Spleen (tissue), 11 donors: Measurements from ENCODE around the gene OR2T27. TPM values are rescaled to one million over a fixed set of nuclear protein-coding genes. Genes with fewer than 3 reads are reported as not detected.

Source experiments
- DNase-seq: peaks from one replicate; pipeline ENCODE4 v3.0.0-alpha.2; 2020
- H3K27ac ChIP-seq, 8 donors: fragments of 200-600 bp; sonication (generic) in 7 of 8; 1 replicate in 4 of 8; 2 replicates in 4 of 8; pipeline versions ENCODE4 v1.5.0 to v1.8.0; 2016 to 2021; ENCODE audit warnings: inconsistent platforms in 4 of 8, mild to moderate bottlenecking in 4 of 8, moderate library complexity in 1 of 8
- H3K27me3 ChIP-seq, 7 donors: fragments of 200-600 bp; sonication (generic) in 6 of 7; replicated peaks in 1 of 7; 1 replicate in 4 of 7; 2 replicates in 3 of 7; pipeline versions ENCODE4 v1.5.0 to v1.8.0; 2016 to 2021; ENCODE audit warnings: inconsistent platforms in 3 of 7, mild to moderate bottlenecking in 1 of 7
- H3K36me3 ChIP-seq, 6 donors: fragments of 200-600 bp; sonication (generic) in 5 of 6; 1 replicate in 4 of 6; 2 replicates in 2 of 6; pipeline versions ENCODE4 v1.5.0 to v1.8.0; 2016 to 2021; ENCODE audit warnings: inconsistent platforms in 2 of 6
- H3K4me1 ChIP-seq, 6 donors: fragments of 200-600 bp; sonication (generic) in 5 of 6; 1 replicate in 3 of 6; 2 replicates in 3 of 6; pipeline versions ENCODE4 v1.5.0 to v1.8.0; 2016 to 2021; ENCODE audit warnings: inconsistent platforms in 3 of 6
- H3K4me3 ChIP-seq, 8 donors: fragments of 200-600 bp; sonication (generic) in 7 of 8; 1 replicate in 4 of 8; 2 replicates in 4 of 8; pipeline versions ENCODE4 v1.5.0 to v1.8.0; 2016 to 2021; ENCODE audit warnings: inconsistent platforms in 4 of 8, mild to moderate bottlenecking in 4 of 8, moderate library complexity in 2 of 8
- H3K9me3 ChIP-seq, 8 donors: fragments of 200-600 bp; sonication (generic) in 7 of 8; 1 replicate in 4 of 8; 2 replicates in 4 of 8; pipeline versions ENCODE4 v1.5.0 to v1.8.0; 2016 to 2021; ENCODE audit warnings: inconsistent platforms in 4 of 8
- POLR2A ChIP-seq, 3 donors: fragments of 450-650 bp; IDR thresholded peaks; one replicate each; pipeline ENCODE4 v1.5.1; 2017; ENCODE audit warnings: antibody characterized with exemption in 3 of 3, mild to moderate bottlenecking in 1 of 3
- POLR2AphosphoS5 ChIP-seq, 3 donors: sonication (generic); formaldehyde crosslinking; IDR thresholded peaks; one replicate each; pipeline ENCODE4 v1.5.1; 2017; ENCODE audit warnings: antibody characterized with exemption in 3 of 3
- WGBS, 5 donors: extraction: QIAGEN DNeasy Blood & Tissue Kit in 3 of 5; methylation state at CpG; one replicate each; pipeline versions ENCODE4 v1.1.5 to v1.1.7; 2013 to 2018; 5-methylcytosine and 5-hydroxymethylcytosine counted together
- intact Hi-C: fragments of 100-400 bp; cut with DNase I; formaldehyde crosslinking; loops from one replicate; pipeline ENCODE4 v1.15.0; 2023; ENCODE audit warnings: low total_unique reads
- polyA plus RNA-seq, 3 donors: library from polyadenylated mRNA; stranded (reverse); fragments of 200-250 nt; gene quantifications; one replicate each; pipeline ENCODE4 v1.2.1, GENCODE V29; 2013
- total RNA-seq, 7 donors: library from RNA; depleted of rRNA in 3 of 7; stranded (reverse); fragments of >200 nt in 3 of 7; fragmentation: NEBNext Ultra II Directional in 4 of 7; extraction: Animal tissue kit (Norgen Biotek cat#: 25700) in 4 of 7; gene quantifications; one replicate each; pipeline versions ENCODE4 v1.1.0 to v1.2.1, GENCODE V29; 2016 to 2021
- TF ChIP-seq, protein P1 (sequence below), 11 experiments: fragments of 200-600 bp in 7 of 11; fragments of 450-650 bp in 4 of 11; sonication (generic) in 4 of 11; IDR thresholded peaks in 8 of 11; conservative IDR thresholded peaks in 3 of 11; 1 replicate in 7 of 11; 2 replicates in 4 of 11; pipeline versions ENCODE4 v1.4.0 to v1.8.0; 2016 to 2021; ENCODE audit warnings: antibody characterized with exemption in 11 of 11, inconsistent platforms in 4 of 11, mild to moderate bottlenecking in 1 of 11
- donor health status: healthy with polysubstance abuse.
- donor health status: DM: no; HTN: no; CAD: no; lungs with moderate emphysema.
- donor health status: DM: no; HTN: no; CAD: no.
- donor health status: Bipolar disorder and iron deficiency.
- donor health status: healthy.
- donor health status: DM: no; HTN: no; CAD: no.
- donor health status: DM: yes; HTN: yes; CAD: no.

Gene OR2T27
- total and polyA plus RNA-seq, 10 donors: not detected

DNA sequence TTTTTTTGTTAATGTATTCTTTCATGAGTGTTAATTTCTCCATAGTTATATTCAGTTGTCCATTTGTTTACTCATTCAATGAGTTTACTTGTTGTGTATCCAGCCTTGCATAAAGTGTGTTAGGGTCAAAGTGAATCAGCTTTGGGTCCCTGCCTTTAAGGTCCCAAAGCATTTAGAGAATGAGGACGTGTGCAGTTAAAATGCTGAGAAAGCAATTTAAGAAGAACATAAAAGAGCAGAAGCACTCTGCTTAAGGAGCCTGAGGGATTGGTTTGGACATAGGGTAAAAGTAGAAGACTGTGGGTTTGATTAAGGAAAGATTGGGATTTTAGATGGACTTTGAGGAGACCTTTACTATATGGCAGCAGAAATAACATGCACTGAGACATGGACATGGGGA is 43.8 kb upstream of the OR2T27 start:
- Histone ChIP-seq H3K9me3 (no peaks in the 10 kb centered on the region), H3K27me3 (no peaks in the 10 kb centered on the region), H3K36me3 (no peaks in the 10 kb centered on the region), H3K27ac (no peak overlapping the region), H3K4me1 (peaks cover 0 to 20% (median 5%) of the 10 kb centered on the region in 6 donors), H3K4me3 (no peak overlapping the region)
- WGBS, 5 donors: 39 to 70% (median 59%) methylated on average over 1 of the region's 1 CpG
- intact Hi-C loops: no loop called here
- TF ChIP-seq, protein P1, sequence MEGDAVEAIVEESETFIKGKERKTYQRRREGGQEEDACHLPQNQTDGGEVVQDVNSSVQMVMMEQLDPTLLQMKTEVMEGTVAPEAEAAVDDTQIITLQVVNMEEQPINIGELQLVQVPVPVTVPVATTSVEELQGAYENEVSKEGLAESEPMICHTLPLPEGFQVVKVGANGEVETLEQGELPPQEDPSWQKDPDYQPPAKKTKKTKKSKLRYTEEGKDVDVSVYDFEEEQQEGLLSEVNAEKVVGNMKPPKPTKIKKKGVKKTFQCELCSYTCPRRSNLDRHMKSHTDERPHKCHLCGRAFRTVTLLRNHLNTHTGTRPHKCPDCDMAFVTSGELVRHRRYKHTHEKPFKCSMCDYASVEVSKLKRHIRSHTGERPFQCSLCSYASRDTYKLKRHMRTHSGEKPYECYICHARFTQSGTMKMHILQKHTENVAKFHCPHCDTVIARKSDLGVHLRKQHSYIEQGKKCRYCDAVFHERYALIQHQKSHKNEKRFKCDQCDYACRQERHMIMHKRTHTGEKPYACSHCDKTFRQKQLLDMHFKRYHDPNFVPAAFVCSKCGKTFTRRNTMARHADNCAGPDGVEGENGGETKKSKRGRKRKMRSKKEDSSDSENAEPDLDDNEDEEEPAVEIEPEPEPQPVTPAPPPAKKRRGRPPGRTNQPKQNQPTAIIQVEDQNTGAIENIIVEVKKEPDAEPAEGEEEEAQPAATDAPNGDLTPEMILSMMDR (IDR thresholded peaks at IDR 0.05 in 8 of 11, conservative IDR thresholded peaks at IDR 0.05 in 3 of 11): no peak
- TF ChIP-seq POLR2A (IDR thresholded peaks at IDR 0.05) (no peak), POLR2AphosphoS5 (IDR thresholded peaks at IDR 0.05) (no peak)
- no peak for DNase-seq

DNA sequence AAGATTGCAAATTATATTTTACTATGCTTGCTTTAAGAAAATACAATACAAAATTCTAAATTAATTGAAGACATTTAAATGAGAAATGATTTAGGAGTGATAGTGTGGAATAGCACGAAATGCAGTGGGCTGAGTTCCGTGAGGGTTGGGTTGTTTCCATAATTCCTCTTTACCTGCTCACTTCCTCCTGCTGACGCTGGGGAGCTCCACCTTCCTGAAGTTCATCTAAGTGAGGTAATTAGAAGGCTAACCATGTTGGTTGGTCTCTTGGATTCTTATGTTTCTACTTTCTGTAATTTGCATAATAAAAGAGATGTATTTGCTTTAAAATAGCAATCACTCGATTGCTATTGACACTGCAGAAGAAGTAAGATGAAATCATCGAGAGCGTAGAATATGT is 42.6 kb upstream of the OR2T27 start:
- 56 to 90% (median 79%) methylated on average over 6 of the region's 6 CpGs for WGBS, 5 donors
- no peak for DNase-seq
- intact Hi-C loops: no loop called here

DNA sequence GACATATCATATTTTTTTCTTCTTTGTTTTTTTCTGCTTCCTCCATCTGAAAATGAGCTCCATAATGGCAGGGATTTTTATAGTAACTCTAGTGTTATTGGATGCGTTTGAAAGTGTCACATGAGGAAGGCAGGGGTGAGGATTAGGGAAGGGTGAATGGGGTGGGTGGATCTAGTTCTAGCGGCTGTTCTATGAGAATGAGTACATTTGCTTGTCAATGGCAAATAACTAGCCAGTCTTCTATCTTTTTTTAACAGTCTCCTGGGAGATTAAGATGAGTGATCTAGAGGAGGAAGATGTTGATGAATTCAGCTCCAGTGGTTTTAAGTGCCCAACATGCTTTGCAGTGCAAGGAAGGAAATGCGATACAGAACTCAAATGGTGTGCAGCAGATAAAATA is 41.4 kb upstream of the OR2T27 start:
- H3K4me3 ChIP-seq: no peak overlapping the region
- peaks cover 0 to 7% (median 1%) of the 10 kb centered on the region in 8 donors for H3K9me3 ChIP-seq
- peaks cover 0 to 5% (median 0%) of the 10 kb centered on the region in 7 donors for H3K27me3 ChIP-seq
- intact Hi-C loops: no loop called here
- 56 to 79% (median 65%) methylated on average over 3 of the region's 3 CpGs for WGBS, 5 donors
- no peak overlapping the region for H3K27ac ChIP-seq
- H3K36me3 ChIP-seq: no peaks in the 10 kb centered on the region
- no peak for DNase-seq
- TF ChIP-seq POLR2AphosphoS5 (IDR thresholded peaks at IDR 0.05): no peak
- TF ChIP-seq, protein P1 (IDR thresholded peaks at IDR 0.05 in 8 of 11, conservative IDR thresholded peaks at IDR 0.05 in 3 of 11): no peak
- TF ChIP-seq POLR2A (IDR thresholded peaks at IDR 0.05): no peak
- H3K4me1 ChIP-seq: peaks cover 0 to 13% (median 0%) of the 10 kb centered on the region in 6 donors

More for the DNA sequence above, 42.6 kb upstream of the OR2T27 start:
- Histone ChIP-seq H3K4me3 (no peak overlapping the region), H3K27me3 (no peaks in the 10 kb centered on the region), H3K4me1 (peaks cover 0 to 13% (median 0%) of the 10 kb centered on the region in 6 donors), H3K9me3 (no peaks in the 10 kb centered on the region), H3K27ac (no peak overlapping the region), H3K36me3 (no peaks in the 10 kb centered on the region)
- TF ChIP-seq POLR2A (IDR thresholded peaks at IDR 0.05) (no peak), POLR2AphosphoS5 (IDR thresholded peaks at IDR 0.05) (no peak)
- TF ChIP-seq, protein P1 (IDR thresholded peaks at IDR 0.05 in 8 of 11, conservative IDR thresholded peaks at IDR 0.05 in 3 of 11): no peak

DNA sequence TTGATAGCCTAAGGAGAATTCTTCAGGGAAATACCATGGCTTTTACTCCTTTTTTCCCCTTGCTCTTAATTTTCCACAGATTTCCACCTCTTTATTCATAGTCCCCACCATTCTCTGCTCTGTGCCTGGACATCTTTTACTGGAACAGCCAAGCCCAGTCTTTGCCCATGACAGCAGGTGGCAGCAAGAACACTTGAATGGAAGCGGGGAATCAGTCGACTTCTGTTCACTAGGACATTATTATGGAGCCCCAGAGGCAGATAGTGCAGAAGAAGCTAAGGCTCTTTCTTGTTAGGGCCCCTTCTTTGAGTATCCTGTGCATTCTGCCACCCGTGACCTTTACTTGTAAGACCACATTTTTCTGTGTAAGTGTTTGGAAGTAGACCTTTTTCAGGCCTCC is 40.9 kb upstream of the OR2T27 start:
- H3K9me3 ChIP-seq: peaks cover 0 to 11% (median 3%) of the 10 kb centered on the region in 8 donors
- no peaks in the 10 kb centered on the region for H3K36me3 ChIP-seq
- DNase-seq: no peak
- H3K27ac ChIP-seq: no peak overlapping the region
- WGBS, 5 donors: 57 to 74% (median 63%) methylated on average over 3 of the region's 3 CpGs
- intact Hi-C loops: no loop called here
- peaks cover 0 to 10% (median 0%) of the 10 kb centered on the region in 7 donors for H3K27me3 ChIP-seq
- H3K4me1 ChIP-seq: peaks cover 0 to 13% (median 0%) of the 10 kb centered on the region in 6 donors
- H3K4me3 ChIP-seq: no peak overlapping the region
- TF ChIP-seq, protein P1 (IDR thresholded peaks at IDR 0.05 in 8 of 11, conservative IDR thresholded peaks at IDR 0.05 in 3 of 11): peak in 2 of 11 experiments; percentile 8 to 16
- TF ChIP-seq POLR2AphosphoS5 (IDR thresholded peaks at IDR 0.05) (no peak), POLR2A (IDR thresholded peaks at IDR 0.05) (no peak)
